Stimulated activated naive CD4-positive, alpha-beta T cell (primary cell): ENCODE data around the gene WDR20.

Experiments used
- DNase-seq, 6 experiments: peaks; one replicate each; lab custom pipeline; 2025; lab: John Stamatoyannopoulos, UW

WDR20 gene

DNA sequence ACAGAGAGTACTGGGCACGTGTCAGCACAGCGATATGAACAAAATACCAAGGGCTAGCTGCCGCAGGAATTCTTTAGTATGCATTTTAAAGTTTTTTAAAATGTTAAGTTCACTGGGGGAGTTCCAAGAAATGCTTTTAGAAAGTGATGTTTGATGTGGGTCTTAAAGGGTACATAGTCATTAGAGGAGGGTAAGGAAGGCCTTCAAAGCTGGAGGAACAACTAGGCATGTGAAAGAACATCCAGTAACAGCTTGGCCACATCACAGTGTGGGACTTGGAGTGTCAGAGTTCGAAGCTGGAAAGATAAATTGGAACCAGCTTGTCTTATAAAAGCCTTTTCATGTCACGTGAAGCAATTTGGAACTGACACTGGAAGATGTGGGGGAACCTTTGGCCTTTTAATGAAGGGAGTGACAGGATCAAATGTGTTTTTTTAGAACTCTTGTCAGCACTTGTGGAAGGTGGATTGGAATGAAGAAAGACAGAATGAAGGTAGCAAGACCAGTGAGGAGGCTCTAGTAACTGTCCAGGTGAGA, 57.7 kb downstream of the WDR20 start:
- no peak for DNase-seq

DNA sequence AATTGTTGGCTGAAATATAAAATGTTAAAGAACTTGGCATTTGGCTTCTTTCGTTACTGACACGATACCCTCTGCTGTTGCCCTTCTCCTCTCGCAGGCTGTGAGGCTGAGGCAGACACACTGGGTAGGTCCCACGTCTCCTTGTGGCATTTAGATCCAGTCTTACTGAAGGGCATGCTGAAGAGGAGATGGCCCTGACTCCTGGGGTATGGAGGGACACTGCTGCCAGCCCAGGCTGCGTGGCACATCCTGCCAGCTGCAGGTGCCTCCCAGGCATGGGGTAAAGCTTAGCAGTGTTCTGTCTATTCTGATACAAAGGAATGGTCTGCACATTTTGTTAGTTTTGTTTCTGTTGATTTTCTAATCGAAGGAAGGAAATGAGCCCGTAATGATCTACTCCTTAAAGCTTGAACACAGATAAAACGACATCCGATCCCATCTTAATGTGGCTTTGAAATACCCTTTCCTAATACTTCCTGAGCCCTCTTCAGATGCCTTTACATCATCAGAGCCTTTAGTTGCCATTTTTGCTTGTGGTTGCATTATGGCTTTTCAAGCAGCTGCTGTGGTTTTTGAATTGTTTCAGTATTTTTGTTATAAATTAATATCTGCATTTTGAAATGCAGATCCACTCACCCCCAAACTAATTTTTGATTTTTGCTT, 61.1 kb downstream of the WDR20 start:
- DNase-seq = peak in 3 of 6 experiments; percentile 2 to 22 (median 22)

DNA sequence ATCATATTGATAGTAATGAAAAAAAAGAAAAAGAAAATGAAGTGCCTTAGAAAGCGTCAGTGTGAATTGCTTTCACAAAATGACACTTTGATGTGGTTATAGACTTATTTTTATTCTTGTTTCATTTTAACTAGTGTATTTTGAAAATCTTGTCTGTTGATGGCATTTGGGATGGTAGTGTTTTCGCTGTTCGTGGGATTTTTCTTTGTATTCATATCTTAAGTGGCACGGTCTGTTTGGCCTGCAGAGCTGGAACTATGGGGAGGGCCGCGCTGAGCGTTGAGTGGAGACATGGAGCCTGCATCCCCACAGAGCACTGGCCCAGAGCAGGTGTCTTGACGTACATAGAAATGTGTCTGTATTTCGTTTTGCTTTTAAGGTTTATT, 61.6 kb downstream of the WDR20 start:
- peak in 1 of 6 experiments; percentile 22 for DNase-seq

DNA sequence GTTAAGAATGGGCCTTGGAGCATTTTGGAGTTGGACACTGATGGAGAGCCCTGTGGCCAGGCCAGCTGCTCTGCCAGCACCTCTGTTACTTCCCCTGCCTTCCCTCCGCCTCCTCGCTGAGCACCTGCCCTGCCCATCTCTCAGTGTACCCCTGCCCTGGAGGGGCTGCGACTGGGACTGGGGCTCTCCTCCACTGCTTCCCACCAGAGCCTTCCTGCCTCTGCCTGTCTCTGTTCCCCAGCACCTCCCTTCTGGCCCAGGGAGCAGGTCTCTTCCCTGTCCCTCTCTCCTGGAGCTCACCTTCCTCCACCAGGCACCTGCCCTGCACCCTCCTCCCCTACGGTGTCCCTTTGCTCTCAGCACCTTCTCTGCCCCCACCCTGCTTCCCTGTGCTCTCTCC, 62.1 kb downstream of the WDR20 start:
- no peak for DNase-seq

DNA sequence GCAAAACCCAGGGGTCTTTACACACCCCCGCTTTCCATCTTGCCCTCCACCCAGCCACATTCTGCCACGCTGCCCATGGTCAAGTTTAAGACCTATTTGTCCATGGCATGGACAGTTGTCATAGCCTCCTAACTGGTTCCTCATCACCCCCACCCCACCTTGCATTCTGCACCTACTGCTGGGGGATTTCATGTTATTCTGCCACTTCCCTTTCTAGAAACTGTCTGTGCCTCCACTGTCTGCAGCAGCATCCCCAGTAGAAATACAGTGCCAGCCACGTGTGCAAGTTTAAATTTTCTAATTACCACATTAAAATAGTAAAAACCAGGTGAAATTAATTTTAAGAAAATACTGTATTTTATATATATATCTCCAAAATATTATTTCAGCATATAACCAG, 63.2 kb downstream of the WDR20 start:
- DNase-seq = no peak

DNA sequence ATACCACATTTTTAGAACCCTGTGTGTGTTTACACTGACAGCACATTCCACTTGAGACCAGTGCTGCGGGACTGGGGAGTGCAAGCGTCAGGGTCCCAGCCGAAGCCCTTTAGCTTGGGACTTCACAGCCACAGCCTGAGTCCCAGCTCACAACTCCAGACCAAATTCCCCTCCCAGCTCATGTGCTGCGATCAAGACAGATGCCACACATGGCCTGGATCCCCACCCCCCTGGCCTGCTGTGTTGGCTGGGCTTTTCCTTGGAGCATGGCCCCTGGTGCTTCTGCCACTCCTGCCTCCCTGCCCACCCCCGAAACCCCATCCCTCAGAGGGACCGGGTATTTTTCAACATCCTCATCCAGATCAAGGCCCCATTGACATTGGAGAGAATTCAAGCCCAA, 63.7 kb downstream of the WDR20 start:
- no peak for DNase-seq

DNA sequence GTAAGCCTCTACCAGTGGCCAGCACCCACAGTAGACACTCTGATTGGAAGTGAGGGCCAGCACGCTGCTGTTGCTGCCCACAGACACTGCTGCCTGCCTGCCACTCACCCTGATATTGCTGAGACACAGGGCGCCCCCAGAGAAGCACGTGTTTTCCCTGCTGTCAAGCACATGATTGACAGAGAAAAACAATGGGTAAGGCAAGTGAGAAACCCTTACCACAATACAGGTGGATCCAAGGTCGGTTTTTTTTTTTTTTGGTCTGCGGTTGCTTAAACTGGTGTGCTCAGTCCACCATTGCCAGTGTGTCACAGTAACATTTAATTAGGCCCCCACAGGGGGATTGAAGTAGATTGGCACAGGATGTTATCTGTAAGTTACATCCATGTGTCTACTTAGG, 65.9 kb downstream of the WDR20 start:
- DNase-seq = no peak

DNA sequence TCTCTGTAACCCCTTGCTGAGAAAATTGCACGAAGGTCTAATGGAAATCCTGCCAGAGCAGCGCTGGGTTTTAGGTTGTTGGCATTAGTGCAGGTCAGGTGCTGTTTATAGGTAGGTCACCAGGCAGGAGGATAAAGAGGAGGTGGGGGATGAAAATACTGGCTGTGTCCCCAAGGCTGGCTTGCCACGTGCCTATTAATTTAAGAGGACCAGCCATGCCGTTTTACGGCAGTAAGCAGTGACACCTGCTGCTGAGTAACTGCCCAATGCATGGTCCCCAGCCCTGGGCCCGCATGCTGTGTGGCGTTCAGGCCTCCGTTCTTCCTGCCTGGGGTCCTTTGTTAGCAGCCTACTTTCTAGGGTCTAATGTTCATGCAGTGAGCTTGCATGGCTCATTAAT, 67.2 kb downstream of the WDR20 start:
- no peak for DNase-seq

DNA sequence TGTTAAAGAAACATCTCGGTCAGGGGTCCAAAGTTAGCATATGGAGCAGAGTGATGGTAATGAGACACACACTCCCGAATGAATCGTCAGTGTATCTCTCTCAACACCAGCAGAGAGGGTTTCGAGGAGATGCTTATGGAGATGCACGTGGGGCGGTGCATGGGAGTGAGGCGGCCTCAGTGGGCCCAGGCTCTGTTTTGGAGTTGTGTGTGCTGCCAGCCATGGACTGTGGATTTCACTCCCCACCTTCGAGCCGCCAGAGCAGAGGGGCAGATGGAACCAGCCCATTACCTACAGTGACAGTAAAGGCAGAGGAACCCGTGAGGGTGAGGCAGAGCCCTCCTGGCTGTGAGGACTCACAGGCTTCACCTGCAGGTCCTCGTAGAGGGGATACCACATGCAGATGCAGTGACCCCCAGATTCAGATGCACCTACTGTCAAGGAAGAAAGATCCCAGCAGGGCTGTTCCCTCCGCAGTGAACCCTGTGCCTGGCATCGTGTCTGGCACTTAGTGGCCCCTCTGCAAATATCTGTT, 68.2 kb downstream of the WDR20 start:
- no peak for DNase-seq

DNA sequence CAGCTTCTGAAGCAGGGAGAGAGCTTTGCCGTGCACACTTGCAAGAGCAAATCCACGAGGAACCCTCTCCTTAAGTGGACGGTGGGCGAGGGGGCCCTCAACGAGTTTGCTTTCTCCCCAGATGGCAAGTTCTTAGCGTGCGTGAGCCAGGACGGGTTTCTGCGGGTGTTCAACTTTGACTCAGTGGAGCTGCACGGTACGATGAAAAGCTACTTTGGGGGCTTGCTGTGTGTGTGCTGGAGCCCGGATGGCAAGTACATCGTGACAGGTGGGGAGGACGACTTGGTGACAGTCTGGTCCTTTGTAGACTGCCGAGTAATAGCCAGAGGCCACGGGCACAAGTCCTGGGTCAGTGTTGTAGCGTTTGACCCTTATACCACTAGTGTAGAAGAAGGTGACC, 69.0 kb downstream of the WDR20 start:
- no peak for DNase-seq

DNA sequence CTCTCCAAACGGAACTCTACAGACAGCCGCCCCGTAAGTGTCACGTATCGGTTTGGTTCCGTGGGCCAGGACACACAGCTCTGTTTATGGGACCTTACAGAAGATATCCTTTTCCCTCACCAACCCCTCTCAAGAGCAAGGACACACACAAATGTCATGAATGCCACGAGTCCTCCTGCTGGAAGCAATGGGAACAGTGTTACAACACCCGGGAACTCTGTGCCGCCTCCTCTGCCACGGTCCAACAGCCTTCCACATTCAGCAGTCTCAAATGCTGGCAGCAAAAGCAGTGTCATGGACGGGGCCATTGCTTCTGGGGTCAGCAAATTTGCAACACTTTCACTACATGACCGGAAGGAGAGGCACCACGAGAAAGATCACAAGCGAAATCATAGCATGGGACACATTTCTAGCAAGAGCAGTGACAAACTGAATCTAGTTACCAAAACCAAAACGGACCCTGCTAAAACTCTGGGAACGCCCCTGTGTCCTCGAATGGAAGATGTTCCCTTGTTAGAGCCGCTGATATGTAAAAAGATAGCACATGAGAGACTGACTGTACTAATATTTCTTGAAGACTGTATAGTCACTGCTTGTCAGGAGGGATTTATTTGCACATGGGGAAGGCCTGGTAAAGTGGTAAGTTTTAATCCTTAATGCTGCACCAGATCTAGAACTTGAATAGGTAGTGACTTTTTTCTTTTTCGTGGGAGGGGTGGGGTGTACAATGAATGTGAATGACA, 69.7 kb downstream of the WDR20 start:
- DNase-seq = no peak

DNA sequence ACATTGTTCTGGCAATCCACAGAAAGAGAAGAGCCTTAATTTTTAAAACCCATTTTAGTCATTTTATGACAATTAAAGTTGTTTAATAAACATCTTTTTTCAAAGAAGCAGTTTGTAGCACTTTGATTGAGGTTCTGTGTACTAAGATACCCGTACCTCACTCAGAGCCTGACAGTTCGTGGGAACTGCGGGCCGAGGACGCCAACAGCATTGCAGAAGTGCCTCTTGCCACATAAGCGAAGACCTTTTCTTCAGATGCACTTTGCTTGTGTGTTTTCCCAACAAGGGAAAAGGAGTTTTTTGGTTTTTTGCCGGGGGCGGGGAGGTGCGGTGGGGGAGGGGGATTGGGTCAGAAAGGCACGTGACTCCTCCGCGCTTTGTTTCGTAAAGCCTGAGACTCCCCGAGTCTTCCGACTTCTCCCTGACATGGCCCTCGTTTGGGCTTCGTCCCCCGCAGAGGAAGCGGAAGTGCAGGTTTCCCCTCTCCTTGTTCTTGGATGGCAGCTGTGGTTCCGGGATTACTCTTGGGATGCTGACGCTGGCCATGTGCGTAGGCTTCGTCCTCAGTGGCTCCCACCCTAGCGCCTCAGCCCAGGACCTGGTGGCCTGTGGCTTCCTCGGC, 70.8 kb downstream of the WDR20 start:
- no peak for DNase-seq

DNA sequence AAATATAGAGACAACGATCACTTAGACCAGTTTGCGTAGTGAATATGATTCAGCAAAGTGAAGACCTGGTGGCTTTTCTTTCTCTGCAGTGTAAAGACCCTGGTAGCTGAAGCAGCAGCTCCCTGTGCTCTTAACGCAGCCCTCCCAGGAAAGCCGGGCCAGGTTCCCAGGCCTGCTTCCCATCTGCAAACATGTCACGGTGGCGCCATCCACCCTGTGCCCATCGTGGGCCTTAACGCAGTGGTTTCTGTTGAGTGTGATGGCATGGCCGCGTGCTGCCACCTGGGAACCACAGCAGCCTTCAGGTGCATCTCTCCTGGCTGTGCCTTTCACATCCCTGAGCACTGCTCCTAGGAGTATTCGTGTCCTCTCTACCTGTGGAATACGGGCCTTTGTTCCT, 71.5 kb downstream of the WDR20 start:
- no peak for DNase-seq

DNA sequence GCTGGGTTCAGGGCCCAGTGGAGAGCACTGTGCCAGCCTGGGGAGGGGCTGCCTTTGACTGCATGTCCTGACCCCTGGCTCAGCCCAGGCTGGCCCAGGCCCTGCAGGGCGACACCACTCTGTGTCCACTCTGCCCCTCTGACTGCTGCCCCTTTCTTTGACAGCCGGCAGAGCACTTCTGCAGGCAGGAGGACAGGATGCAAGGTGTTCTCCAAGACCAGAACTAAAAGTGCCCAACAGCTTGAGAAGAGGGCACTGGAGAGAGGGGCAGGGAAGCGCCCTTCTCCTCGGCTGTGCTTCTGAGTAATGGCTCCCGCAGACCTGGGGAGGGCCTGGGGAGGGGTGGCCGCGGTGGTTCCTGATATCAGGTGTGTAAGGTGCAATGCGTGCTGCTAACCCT, 72.7 kb downstream of the WDR20 start:
- no peak for DNase-seq

DNA sequence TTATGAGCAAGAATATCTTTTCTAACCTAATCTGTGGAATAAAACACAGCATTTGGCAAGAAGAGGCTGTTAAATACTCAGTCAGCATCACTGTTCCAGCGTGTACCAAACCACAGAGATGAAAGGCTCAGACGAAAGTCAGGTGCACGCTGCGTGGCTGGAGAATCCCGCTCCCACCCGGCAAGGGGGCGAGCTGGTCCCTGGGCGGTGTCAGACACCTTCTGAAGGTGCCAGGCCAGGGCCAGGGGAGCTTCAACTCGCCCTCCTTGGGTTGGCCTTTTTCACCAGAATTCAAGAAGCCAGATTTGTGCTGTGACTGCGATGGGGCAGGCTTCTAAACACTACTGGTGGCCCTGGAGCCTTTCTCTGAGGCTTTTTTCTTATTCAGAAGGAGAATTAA, 73.1 kb downstream of the WDR20 start:
- no peak for DNase-seq

DNA sequence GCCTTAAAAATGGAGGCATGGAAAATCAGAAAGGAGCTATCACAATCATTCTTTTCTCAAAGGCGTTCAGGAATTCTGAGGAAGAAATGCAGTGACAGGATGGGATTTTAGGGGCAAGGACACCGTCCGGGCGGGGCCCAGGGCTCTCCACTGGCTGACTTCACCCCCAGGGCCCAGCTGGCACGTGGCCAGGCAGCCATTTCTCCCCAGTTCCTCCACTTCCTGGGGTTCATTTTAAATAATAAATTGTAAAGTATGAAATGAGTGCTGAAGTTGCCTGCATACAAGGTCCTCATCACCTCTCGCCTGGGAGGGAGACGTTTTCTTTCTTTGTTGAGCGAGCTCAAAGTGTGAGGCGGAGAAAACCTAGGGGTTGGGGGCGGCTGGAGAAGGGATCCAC, 73.8 kb downstream of the WDR20 start:
- no peak for DNase-seq

DNA sequence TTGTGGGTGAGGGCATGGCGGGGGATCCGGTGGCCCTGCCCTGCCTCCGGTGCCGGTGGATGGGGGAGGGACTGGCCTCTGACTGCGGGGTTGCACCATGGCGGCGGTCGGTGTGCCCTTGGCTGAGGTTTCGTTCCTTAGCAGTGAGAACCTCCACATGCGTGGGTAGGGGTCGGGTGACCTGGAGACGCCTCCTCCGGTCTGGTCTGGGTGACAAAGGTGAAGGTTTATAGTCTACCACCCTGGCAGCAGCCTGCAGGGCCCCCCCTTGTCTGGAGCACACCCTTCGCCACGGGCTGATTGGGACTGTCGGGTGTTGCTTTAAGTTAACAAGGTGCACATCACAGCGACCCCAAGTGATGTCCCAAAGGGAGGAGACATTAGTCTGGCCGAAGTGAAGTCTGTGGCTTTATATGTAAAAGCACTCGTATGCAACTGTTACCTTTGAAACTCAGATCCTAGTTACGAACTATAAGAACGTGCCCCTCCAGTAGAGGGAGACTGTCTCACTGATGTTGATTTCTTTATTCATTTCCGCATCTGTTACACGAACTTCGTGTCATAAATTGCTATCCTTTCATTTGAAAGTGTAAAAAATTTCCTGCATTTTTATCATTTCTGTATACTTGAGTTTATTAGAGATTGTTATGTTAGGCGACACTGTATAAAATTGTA, 74.4 kb downstream of the WDR20 start:
- no peak for DNase-seq

DNA sequence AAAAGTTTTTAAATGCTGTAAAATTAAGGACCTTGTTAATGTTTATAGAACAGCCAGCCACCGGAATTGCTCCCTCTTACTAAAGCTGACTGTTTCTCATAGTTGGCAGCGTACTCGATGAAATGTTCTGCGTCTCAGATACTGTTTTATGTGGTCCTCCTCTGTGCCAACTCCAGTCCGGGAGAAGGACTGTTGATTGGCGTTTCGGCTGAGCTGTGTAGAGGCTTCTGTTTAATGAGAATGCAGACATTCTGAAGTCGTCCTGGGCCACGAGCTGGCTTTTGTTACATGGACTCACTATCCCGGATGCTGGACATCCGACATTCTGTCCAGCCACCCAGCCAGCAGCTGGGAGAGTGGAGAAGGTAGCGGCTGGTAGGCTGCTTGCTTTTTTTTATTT, 75.4 kb downstream of the WDR20 start:
- no peak for DNase-seq

DNA sequence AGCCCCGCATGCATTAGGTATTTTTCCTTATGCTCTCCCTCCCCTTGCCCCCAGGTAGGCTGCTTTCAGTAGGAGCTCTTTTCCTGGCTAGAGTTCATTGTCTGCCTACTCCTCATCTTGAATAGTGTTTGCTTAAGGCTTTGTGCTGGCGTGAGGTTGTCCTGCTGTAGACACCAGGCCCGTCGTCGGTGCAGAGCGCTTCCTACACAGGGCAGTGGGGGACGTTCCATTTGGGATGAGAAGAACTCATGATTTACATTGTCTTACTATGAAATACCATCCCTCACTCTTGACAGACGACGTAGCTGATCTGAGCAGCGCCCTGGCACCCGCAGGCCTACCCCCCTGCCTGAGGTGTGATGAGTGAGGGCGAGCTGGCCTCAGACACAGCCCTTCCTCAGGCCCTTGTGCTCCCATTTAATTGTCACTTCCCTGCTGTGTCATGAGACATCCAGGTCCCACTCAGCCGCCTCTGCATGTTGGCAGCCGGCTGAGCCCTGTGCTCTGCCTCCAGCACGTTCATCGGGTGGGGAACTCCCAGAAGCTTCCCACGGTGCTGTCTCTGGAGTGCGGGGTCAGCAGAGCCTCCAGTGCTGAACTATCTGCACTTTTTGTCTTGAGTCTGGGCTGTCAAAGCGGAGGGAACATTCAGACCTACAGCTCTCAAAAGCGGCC, 76.0 kb downstream of the WDR20 start:
- no peak for DNase-seq

DNA sequence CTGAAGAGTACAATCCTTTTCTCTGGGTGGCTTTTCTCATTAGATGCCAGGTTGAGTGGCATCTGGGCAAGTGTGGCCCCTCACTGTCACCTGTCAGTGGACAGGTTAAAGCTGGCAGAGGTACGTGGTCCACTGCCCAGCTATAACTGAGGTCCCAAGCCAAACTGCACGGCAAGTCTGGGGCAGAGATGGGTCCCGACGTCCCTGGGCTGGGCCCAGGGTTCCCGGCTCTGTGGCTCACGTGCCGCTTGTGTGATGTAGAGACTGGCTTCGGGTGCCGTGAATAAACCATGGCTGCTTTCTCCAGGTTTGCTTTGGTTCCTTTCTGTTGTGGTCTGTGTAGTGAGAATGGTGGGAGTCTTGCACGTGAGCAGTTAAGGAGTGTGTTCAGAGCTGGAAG, 77.7 kb downstream of the WDR20 start:
- DNase-seq = no peak

DNA sequence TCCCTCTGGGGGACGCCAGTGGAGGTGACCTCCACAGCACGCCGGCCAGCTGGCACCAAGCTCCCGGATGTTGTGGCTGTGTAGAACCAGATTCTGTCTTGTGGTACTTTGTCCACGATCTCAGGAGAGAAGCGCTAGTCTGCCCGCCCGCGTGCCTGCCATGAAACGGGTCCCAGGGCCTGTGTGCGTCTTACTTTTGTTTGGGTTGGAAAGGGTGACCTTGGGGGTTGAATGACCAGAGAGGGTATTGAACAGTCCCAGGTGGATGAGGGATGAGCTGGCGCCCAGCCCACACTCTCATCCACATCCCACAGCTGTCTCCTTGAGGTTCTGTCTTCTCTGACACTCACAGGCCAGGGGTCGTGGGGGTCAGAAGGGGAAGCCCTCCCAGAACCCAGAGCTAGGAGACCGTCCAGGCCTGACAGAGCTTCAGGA, 78.3 kb downstream of the WDR20 start:
- DNase-seq = no peak

DNA sequence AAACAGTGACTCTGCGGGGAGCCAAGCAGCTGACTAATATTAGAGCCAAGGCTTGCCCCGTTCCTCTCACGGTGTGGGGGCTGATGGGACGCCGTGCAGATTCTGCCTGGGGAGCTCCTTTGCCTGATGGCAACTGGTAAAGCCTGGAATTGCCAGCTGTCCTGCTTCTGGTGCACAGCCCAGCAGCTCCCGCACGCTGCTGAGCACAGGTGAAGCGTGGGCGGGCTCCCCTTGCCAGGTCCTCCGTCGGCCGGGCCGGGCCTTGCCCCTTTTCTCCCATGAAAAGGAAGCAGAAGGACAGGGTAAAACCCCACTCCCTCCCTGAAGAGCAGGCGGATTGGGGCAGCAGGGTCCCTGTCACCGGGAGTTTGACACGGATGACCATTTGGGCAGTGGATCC, 79.0 kb downstream of the WDR20 start:
- DNase-seq = no peak
